Sigmoid colon (tissue), 7 donors: ENCODE results near the gene UQCC2. TPM values are rescaled to one million over a fixed set of nuclear protein-coding genes. Genes with fewer than 3 reads are reported as not detected.

ENCODE experiments used
- DNase-seq: peaks from one replicate; pipeline ENCODE4 v3.0.0-alpha.2; 2019
- H3K27ac ChIP-seq, 4 donors: fragments of 200-600 bp; sonication (generic); one replicate each; pipeline ENCODE4 v1.5.1; 2016 to 2019; ENCODE audit warnings: mild to moderate bottlenecking in 1 of 4
- H3K27me3 ChIP-seq, 3 donors: fragments of 200-600 bp; sonication (generic); one replicate each; pipeline ENCODE4 v1.5.1; 2019; ENCODE audit warnings: mild to moderate bottlenecking in 1 of 3
- H3K36me3 ChIP-seq, 4 donors: fragments of 200-600 bp; sonication (generic); one replicate each; pipeline ENCODE4 v1.5.1; 2016 to 2019
- H3K4me1 ChIP-seq, 4 donors: fragments of 200-600 bp; sonication (generic); one replicate each; pipeline ENCODE4 v1.5.1; 2017 to 2019
- H3K4me3 ChIP-seq, 4 donors: fragments of 200-600 bp; sonication (generic); one replicate each; pipeline ENCODE4 v1.5.1; 2017 to 2019; ENCODE audit warnings: mild to moderate bottlenecking in 2 of 4, moderate library complexity in 1 of 4
- H3K9me3 ChIP-seq, 4 donors: fragments of 200-600 bp in 3 of 4; sonication (generic) in 3 of 4; one replicate each; pipeline versions ENCODE4 v1.5.1 to v1.6.1; 2013 to 2019
- EP300 ChIP-seq, 4 donors: sonication (generic); formaldehyde crosslinking; IDR thresholded peaks; one replicate each; pipeline ENCODE4 v1.6.1; 2017; ENCODE audit warnings: antibody characterized with exemption in 4 of 4
- POLR2A ChIP-seq, 2 donors: fragments of 450-650 bp; IDR thresholded peaks; one replicate each; pipeline ENCODE4 v1.6.1; 2016; ENCODE audit warnings: antibody characterized with exemption in 2 of 2, mild to moderate bottlenecking in 2 of 2, moderate library complexity in 2 of 2
- POLR2AphosphoS5 ChIP-seq, 4 donors: sonication (generic); formaldehyde crosslinking; IDR thresholded peaks; one replicate each; pipeline ENCODE4 v1.6.1; 2017; ENCODE audit warnings: antibody characterized with exemption in 4 of 4
- WGBS, 2 donors: extraction: QIAGEN DNeasy Blood & Tissue Kit; methylation state at CpG; one replicate each; pipeline ENCODE4 v1.1.7; 2013; 5-methylcytosine and 5-hydroxymethylcytosine counted together
- intact Hi-C: fragments of 100-400 bp; cut with DNase I; formaldehyde crosslinking; loops from one replicate; pipeline ENCODE4 v1.15.1; 2023
- polyA plus RNA-seq, 3 donors: library from polyadenylated mRNA; stranded (reverse); fragments of 200-250 nt; gene quantifications; one replicate each; pipeline ENCODE4 v1.2.3, GENCODE V29; 2013
- total RNA-seq, 4 donors: library from RNA; depleted of rRNA; stranded (reverse); fragments of >200 nt; gene quantifications; one replicate each; pipeline ENCODE4 v1.1.0, GENCODE V29; 2016
- TF ChIP-seq, protein P1 (sequence below), 4 experiments: fragments of 450-650 bp in 3 of 4; fragments of 200-600 bp in 1 of 4; IDR thresholded peaks; one replicate each; pipeline ENCODE4 v1.5.1; 2016 to 2019; ENCODE audit warnings: antibody characterized with exemption in 4 of 4, mild to moderate bottlenecking in 3 of 4, moderate library complexity in 2 of 4
- donor health status: healthy with polysubstance abuse.
- donor health status: Bipolar disorder and iron deficiency.
- donor health status: healthy.

UQCC2 gene
- total and polyA plus RNA-seq, 7 donors, result 9.5 to 90.9 (median 34.9) TPM

DNA sequence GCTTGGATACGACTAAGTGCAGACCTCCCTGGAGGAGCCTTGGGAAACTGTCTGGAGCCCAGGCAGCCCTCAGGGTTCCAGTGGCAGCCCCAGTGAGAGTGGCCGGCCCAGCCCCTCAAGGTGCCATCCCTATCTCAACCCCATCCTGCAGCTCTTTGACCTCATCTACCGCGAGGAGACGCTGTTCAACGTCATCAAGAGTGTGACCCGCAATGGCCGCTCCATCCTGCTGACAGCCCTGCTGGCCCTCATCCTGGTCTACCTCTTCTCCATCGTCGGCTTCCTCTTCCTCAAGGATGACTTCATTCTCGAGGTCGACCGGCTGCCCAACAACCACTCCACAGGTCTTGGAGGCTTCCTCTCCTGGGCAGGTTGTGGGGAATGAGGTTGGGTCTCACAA is 20.7 kb downstream of the UQCC2 start:
- H3K36me3 ChIP-seq, result peaks cover 0 to 30% (median 4%) of the 10 kb centered on the region in 4 donors
- no peaks in the 10 kb centered on the region for H3K27me3 ChIP-seq
- no peak for DNase-seq
- intact Hi-C loops, result no loop called here
- H3K27ac ChIP-seq, result no peak overlapping the region
- H3K4me3 ChIP-seq, result no peak overlapping the region
- peaks cover 0 to 21% (median 1%) of the 10 kb centered on the region in 4 donors for H3K4me1 ChIP-seq
- no peaks in the 10 kb centered on the region for H3K9me3 ChIP-seq
- 87 to 90% methylated on average over 13 of the region's 13 CpGs for WGBS, 2 donors
- TF ChIP-seq, protein P1, sequence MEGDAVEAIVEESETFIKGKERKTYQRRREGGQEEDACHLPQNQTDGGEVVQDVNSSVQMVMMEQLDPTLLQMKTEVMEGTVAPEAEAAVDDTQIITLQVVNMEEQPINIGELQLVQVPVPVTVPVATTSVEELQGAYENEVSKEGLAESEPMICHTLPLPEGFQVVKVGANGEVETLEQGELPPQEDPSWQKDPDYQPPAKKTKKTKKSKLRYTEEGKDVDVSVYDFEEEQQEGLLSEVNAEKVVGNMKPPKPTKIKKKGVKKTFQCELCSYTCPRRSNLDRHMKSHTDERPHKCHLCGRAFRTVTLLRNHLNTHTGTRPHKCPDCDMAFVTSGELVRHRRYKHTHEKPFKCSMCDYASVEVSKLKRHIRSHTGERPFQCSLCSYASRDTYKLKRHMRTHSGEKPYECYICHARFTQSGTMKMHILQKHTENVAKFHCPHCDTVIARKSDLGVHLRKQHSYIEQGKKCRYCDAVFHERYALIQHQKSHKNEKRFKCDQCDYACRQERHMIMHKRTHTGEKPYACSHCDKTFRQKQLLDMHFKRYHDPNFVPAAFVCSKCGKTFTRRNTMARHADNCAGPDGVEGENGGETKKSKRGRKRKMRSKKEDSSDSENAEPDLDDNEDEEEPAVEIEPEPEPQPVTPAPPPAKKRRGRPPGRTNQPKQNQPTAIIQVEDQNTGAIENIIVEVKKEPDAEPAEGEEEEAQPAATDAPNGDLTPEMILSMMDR (IDR thresholded peaks at IDR 0.05), result no peak
- TF ChIP-seq EP300 (IDR thresholded peaks at IDR 0.05), result no peak

DNA sequence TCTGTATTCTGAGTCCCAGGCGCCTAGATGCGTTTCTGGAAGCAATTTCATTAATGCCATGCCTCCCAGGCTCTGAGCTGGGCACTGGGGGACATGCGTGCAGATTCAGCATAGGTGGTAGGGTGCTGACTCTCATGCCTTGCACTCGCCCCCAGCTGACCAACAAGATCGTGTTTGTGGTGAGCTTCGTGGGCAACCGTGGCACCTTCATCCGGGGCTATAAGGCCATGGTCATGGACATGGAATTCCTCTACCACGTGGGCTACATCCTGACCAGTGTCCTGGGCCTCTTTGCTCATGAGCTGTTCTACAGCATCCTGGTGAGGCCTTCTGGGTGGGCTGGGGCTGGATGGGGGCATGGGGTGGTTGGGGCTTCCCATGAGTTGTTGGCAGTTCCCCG is 21.6 kb downstream of the UQCC2 start:
- DNase-seq, result no peak
- WGBS, 2 donors, result 88 to 93% methylated on average over 10 of the region's 10 CpGs
- H3K9me3 ChIP-seq, result no peaks in the 10 kb centered on the region
- H3K27me3 ChIP-seq, result no peaks in the 10 kb centered on the region
- intact Hi-C loops, result no loop called here
- TF ChIP-seq POLR2A (IDR thresholded peaks at IDR 0.05) (no peak), EP300 (IDR thresholded peaks at IDR 0.05) (no peak), POLR2AphosphoS5 (IDR thresholded peaks at IDR 0.05) (no peak)
- TF ChIP-seq, protein P1 (IDR thresholded peaks at IDR 0.05), result no peak
- H3K27ac ChIP-seq, result no peak overlapping the region
- H3K4me1 ChIP-seq, result peaks cover 0 to 12% (median 0%) of the 10 kb centered on the region in 4 donors
- no peak overlapping the region for H3K4me3 ChIP-seq
- H3K36me3 ChIP-seq, result peaks cover 0 to 35% (median 4%) of the 10 kb centered on the region in 4 donors

DNA sequence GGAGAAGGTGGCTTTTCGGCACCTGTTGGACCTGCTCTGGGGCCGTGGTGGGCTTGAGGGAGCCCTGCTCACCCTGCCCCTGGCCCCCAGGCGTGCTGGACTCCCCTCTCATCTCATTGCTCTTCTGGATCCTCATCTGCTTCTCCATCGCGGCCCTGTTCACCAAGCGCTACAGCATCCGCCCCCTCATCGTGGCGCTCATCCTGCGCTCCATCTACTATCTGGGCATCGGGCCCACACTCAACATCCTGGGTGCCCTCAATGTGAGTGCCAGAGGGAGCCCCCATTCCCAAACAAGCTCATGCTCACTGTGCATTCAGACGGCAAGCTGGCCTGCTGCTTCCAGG is 22.4 kb downstream of the UQCC2 start:
- H3K27me3 ChIP-seq, result no peaks in the 10 kb centered on the region
- intact Hi-C loops, result no loop called here
- peaks cover 0 to 11% (median 0%) of the 10 kb centered on the region in 4 donors for H3K4me1 ChIP-seq
- no peak for DNase-seq
- WGBS, 2 donors, result 79 to 95% methylated on average over 12 of the region's 12 CpGs
- no peak overlapping the region for H3K4me3 ChIP-seq
- TF ChIP-seq, protein P1 (IDR thresholded peaks at IDR 0.05), result no peak
- no peak for TF ChIP-seq POLR2AphosphoS5 (IDR thresholded peaks at IDR 0.05)
- no peak for TF ChIP-seq POLR2A (IDR thresholded peaks at IDR 0.05)
- no peak for TF ChIP-seq EP300 (IDR thresholded peaks at IDR 0.05)
- H3K27ac ChIP-seq, result no peak overlapping the region
- peaks cover 0 to 35% (median 4%) of the 10 kb centered on the region in 4 donors for H3K36me3 ChIP-seq
- no peaks in the 10 kb centered on the region for H3K9me3 ChIP-seq

DNA sequence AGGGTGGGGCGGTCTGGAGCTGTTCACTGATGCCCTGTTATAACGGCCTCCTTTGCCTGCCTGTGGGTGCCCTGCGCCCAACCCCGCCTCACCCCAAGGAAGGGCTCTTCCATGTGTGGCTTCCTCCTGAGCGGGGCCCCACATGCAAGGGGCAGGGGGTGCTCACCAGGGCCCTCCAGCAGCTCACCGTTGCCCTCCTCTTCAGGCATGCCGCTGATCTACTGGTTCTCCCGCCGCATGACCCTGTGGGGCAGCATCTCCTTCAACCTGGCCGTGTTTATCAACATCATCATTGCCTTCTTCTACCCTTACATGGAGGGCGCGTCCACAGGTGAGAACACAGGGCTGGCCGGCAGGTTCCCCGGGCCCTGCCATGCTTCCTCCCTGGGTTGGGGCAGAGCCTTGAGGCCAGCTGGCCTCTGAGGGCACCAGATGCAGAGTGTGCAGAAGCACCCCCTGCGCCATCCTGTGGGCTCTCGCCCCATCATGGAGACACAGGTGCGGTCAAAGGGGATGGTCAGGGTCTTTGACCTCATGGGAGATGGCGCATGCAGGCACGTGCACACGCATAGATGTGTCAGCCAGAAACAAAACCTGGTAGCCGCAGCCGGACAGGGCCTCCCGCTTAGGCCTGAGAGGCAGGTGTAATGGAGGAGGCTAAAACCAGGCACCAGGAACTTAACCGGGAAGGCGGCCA is 22.9 kb downstream of the UQCC2 start:
- no peak overlapping the region for H3K27ac ChIP-seq
- peaks cover 0 to 7% (median 0%) of the 10 kb centered on the region in 4 donors for H3K4me1 ChIP-seq
- no peak for DNase-seq
- intact Hi-C loops, result no loop called here
- H3K9me3 ChIP-seq, result no peaks in the 10 kb centered on the region
- peaks cover 0 to 31% (median 4%) of the 10 kb centered on the region in 4 donors for H3K36me3 ChIP-seq
- TF ChIP-seq, protein P1 (IDR thresholded peaks at IDR 0.05), result no peak
- no peak for TF ChIP-seq POLR2A (IDR thresholded peaks at IDR 0.05)
- TF ChIP-seq POLR2AphosphoS5 (IDR thresholded peaks at IDR 0.05), result no peak
- no peak for TF ChIP-seq EP300 (IDR thresholded peaks at IDR 0.05)
- WGBS, 2 donors, result 90 to 93% methylated on average over 25 of the region's 25 CpGs
- no peak overlapping the region for H3K4me3 ChIP-seq
- no peaks in the 10 kb centered on the region for H3K27me3 ChIP-seq

DNA sequence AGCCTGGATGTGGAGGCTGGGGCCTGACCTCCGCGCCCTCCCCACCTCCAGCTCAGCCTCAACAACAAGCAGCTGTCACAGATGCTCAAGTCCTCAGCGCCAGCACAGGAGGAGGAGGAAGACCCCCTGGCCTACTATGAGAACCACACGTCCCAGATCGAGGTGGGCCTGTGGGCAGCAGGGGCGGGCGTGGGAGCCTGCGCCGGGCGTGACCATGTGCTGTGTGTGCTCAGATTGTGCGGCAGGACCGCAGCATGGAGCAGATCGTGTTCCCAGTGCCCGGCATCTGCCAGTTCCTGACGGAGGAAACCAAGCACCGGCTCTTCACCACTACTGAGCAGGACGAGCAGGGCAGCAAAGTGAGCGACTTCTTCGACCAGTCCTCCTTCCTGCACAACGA is 23.5 kb downstream of the UQCC2 start:
- WGBS, 2 donors, result 94% methylated on average over 20 of the region's 20 CpGs
- no peaks in the 10 kb centered on the region for H3K27me3 ChIP-seq
- TF ChIP-seq EP300 (IDR thresholded peaks at IDR 0.05) (no peak), POLR2A (IDR thresholded peaks at IDR 0.05) (no peak), POLR2AphosphoS5 (IDR thresholded peaks at IDR 0.05) (no peak)
- TF ChIP-seq, protein P1 (IDR thresholded peaks at IDR 0.05), result no peak
- H3K9me3 ChIP-seq, result no peaks in the 10 kb centered on the region
- H3K36me3 ChIP-seq, result peaks cover 0 to 28% (median 4%) of the 10 kb centered on the region in 4 donors
- H3K4me3 ChIP-seq, result no peak overlapping the region
- no peak for DNase-seq
- intact Hi-C loops, result no loop called here
- peaks cover 0 to 1% (median 0%) of the 10 kb centered on the region in 4 donors for H3K4me1 ChIP-seq
- no peak overlapping the region for H3K27ac ChIP-seq
